ENCODE measurements around the gene WDFY2.

Gene WDFY2

DNA sequence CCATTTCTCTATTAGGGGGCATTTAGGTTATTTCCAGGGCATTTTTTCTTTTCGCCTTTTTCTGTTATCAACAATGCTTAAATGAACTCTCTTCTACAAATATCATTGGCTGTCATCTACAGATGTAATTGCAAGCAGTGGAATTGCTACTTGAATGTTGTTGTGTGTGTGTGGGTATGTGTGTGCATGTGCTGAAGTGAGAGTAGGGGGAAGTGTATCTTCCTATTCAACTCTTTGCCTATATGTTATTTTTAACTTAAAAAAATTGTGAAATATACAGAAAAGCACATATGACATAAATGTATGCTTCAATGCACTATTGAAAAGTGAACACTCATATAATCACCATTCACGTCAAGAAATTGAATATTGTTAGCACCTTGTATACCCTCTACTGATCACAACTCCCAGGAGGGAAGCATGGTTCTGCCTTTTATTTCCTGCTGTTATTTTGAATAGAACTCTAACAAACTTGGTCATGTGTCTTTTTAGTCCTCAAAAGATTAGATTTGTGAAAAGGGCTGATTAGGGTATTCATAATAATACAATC is 24.7 kb downstream of the WDFY2 start:
- TF ChIP-seq, protein P1, sequence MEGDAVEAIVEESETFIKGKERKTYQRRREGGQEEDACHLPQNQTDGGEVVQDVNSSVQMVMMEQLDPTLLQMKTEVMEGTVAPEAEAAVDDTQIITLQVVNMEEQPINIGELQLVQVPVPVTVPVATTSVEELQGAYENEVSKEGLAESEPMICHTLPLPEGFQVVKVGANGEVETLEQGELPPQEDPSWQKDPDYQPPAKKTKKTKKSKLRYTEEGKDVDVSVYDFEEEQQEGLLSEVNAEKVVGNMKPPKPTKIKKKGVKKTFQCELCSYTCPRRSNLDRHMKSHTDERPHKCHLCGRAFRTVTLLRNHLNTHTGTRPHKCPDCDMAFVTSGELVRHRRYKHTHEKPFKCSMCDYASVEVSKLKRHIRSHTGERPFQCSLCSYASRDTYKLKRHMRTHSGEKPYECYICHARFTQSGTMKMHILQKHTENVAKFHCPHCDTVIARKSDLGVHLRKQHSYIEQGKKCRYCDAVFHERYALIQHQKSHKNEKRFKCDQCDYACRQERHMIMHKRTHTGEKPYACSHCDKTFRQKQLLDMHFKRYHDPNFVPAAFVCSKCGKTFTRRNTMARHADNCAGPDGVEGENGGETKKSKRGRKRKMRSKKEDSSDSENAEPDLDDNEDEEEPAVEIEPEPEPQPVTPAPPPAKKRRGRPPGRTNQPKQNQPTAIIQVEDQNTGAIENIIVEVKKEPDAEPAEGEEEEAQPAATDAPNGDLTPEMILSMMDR (conservative IDR thresholded peaks at IDR 0.05; ENCODE audit: low read length), result no peak
- TF ChIP-seq EZH2phosphoT487 (IDR thresholded peaks at IDR 0.05; ENCODE audit: borderline replicate concordance), result no peak
- no peaks in the 10 kb centered on the region for H3F3A ChIP-seq (ENCODE audit: low read depth)
- no peak overlapping the region for H2AFZ ChIP-seq (ENCODE audit: low read length)
- no peaks in the 10 kb centered on the region for H3K9me2 ChIP-seq (replicated peaks; ENCODE audit: low read depth, low read length)
- H3K9me3 ChIP-seq (ENCODE audit: insufficient read depth, low read depth, low read length), result no peaks in the 10 kb centered on the region
- no peak overlapping the region for H3K9ac ChIP-seq (ENCODE audit: low read depth, low read length, poor library complexity, severe bottlenecking)
- H3K36me3 ChIP-seq (ENCODE audit: insufficient read depth, low read length), result no peaks in the 10 kb centered on the region
- peaks cover 56% of the 10 kb centered on the region for H3K79me2 ChIP-seq (ENCODE audit: insufficient read depth, low read length)
- no peak overlapping the region for H3K4me3 ChIP-seq (ENCODE audit: low read length, poor library complexity, severe bottlenecking)
- H4K20me1 ChIP-seq (ENCODE audit: insufficient read depth, low read length, poor library complexity, severe bottlenecking), result no peaks in the 10 kb centered on the region
- H3K27me3 ChIP-seq (ENCODE audit: insufficient read depth, low read length, poor library complexity, severe bottlenecking), result no peaks in the 10 kb centered on the region
- H3K4me2 ChIP-seq (ENCODE audit: low read depth, low read length, poor library complexity, severe bottlenecking), result no peak overlapping the region
- peaks cover 14% of the 10 kb centered on the region for H3K4me1 ChIP-seq (ENCODE audit: insufficient read depth, low read length, poor library complexity, severe bottlenecking)

GRCh38 chr13:51612867-51613266 is 28.6 kb downstream of the WDFY2 start:
- Histone ChIP-seq H3K4me2 (ENCODE audit: low read depth, low read length, poor library complexity, severe bottlenecking) (no peak overlapping the region), H2AFZ (ENCODE audit: low read length) (no peak overlapping the region), H3F3A (ENCODE audit: low read depth) (no peaks in the 10 kb centered on the region), H3K27me3 (ENCODE audit: insufficient read depth, low read length, poor library complexity, severe bottlenecking) (no peaks in the 10 kb centered on the region), H3K36me3 (ENCODE audit: insufficient read depth, low read length) (no peaks in the 10 kb centered on the region), H3K79me2 (ENCODE audit: insufficient read depth, low read length) (peaks cover 59% of the 10 kb centered on the region), H4K20me1 (ENCODE audit: insufficient read depth, low read length, poor library complexity, severe bottlenecking) (peaks cover 6% of the 10 kb centered on the region), H3K4me3 (ENCODE audit: low read length, poor library complexity, severe bottlenecking) (no peak overlapping the region), H3K9ac (ENCODE audit: low read depth, low read length, poor library complexity, severe bottlenecking) (no peak overlapping the region), H3K9me3 (ENCODE audit: insufficient read depth, low read depth, low read length) (no peaks in the 10 kb centered on the region), H3K4me1 (ENCODE audit: insufficient read depth, low read length, poor library complexity, severe bottlenecking) (peaks cover 24% of the 10 kb centered on the region), H3K9me2 (replicated peaks; ENCODE audit: low read depth, low read length) (no peaks in the 10 kb centered on the region)
- TF ChIP-seq, protein P1 (conservative IDR thresholded peaks at IDR 0.05; ENCODE audit: low read length), result no peak
- TF ChIP-seq EZH2phosphoT487 (IDR thresholded peaks at IDR 0.05; ENCODE audit: borderline replicate concordance), result no peak

DNA sequence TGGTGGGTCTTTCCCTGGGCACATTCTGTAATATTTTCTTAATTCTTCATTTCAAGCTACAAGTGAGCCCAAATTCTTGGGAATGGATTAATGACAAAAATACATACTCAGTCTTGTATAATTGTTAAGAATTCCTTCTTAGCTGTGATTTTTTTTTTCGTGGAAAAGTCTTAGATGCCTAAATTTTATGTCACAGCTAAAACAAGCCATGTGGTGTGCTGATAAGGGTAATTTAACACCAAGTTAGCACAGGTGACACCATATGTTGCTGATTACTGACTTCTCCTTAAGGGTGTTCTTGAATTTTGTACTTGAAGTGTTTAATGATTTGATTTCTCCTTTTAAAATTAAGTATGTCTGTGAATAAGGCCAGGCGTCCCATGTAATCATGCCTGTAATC is 29.3 kb downstream of the WDFY2 start:
- Histone ChIP-seq H3K4me1 (ENCODE audit: insufficient read depth, low read length, poor library complexity, severe bottlenecking) (peaks cover 24% of the 10 kb centered on the region), H2AFZ (ENCODE audit: low read length) (no peak overlapping the region), H3K9me3 (ENCODE audit: insufficient read depth, low read depth, low read length) (no peaks in the 10 kb centered on the region), H3K36me3 (ENCODE audit: insufficient read depth, low read length) (no peaks in the 10 kb centered on the region), H3F3A (ENCODE audit: low read depth) (no peaks in the 10 kb centered on the region), H3K79me2 (ENCODE audit: insufficient read depth, low read length) (peaks cover 65% of the 10 kb centered on the region), H3K27me3 (ENCODE audit: insufficient read depth, low read length, poor library complexity, severe bottlenecking) (no peaks in the 10 kb centered on the region), H3K9ac (ENCODE audit: low read depth, low read length, poor library complexity, severe bottlenecking) (no peak overlapping the region), H3K9me2 (replicated peaks; ENCODE audit: low read depth, low read length) (no peaks in the 10 kb centered on the region), H3K4me2 (ENCODE audit: low read depth, low read length, poor library complexity, severe bottlenecking) (peak overlapping the region; percentile 80), H3K4me3 (ENCODE audit: low read length, poor library complexity, severe bottlenecking) (no peak overlapping the region), H4K20me1 (ENCODE audit: insufficient read depth, low read length, poor library complexity, severe bottlenecking) (peaks cover 6% of the 10 kb centered on the region)
- no peak for TF ChIP-seq EZH2phosphoT487 (IDR thresholded peaks at IDR 0.05; ENCODE audit: borderline replicate concordance)
- TF ChIP-seq, protein P1 (conservative IDR thresholded peaks at IDR 0.05; ENCODE audit: low read length), result no peak
